Small intestine (tissue), 7 donors: ENCODE data around the gene MOSMO. TPM values are rescaled to one million over a fixed set of nuclear protein-coding genes. Genes with fewer than 3 reads are reported as not detected.
"Not testable (repeated sequence)": the region's sequence is repeated elsewhere in the genome, so short reads cannot be mapped to it uniquely, and the experiment has no call there.

Experiments
- DNase-seq, 2 donors: peaks; one replicate each; pipeline versions ENCODE4 v3.0.0 to v3.0.0-alpha.2; 2013
- FAIRE-seq: peaks from 2 replicates; lab custom pipeline; 2012; peaks lifted over from hg19 to GRCh38; lab: Jason Lieb, UNC
- H3K27ac ChIP-seq, 3 donors: one replicate each; pipeline ENCODE4 v1.5.1; 2013; ENCODE audit warnings: low read length in 2 of 3, mild to moderate bottlenecking in 2 of 3, control low read depth in 1 of 3, inconsistent platforms in 1 of 3, low read depth in 1 of 3, moderate library complexity in 1 of 3
- H3K27me3 ChIP-seq, 3 donors: one replicate each; pipeline ENCODE4 v1.6.1; 2013; ENCODE audit warnings: low read length in 3 of 3, inconsistent platforms in 1 of 3; ENCODE audit not compliant: control insufficient read depth in 3 of 3, insufficient read depth in 3 of 3
- H3K36me3 ChIP-seq, 3 donors: one replicate each; pipeline ENCODE4 v1.6.1; 2013; ENCODE audit warnings: low read length in 3 of 3, inconsistent platforms in 1 of 3, low read depth in 1 of 3, mild to moderate bottlenecking in 1 of 3, moderate library complexity in 1 of 3; ENCODE audit not compliant: control insufficient read depth in 3 of 3, insufficient read depth in 2 of 3
- H3K4me1 ChIP-seq, 3 donors: one replicate each; pipeline ENCODE4 v1.6.1; 2013; ENCODE audit warnings: low read length in 2 of 3, inconsistent platforms in 1 of 3, low read depth in 1 of 3, mild to moderate bottlenecking in 1 of 3, moderate library complexity in 1 of 3; ENCODE audit not compliant: control insufficient read depth in 3 of 3, insufficient read depth in 2 of 3
- H3K4me3 ChIP-seq, 3 donors: one replicate each; pipeline ENCODE4 v1.5.1; 2013; ENCODE audit warnings: low read length in 3 of 3, control low read depth in 1 of 3, inconsistent platforms in 1 of 3, low read depth in 1 of 3, mild to moderate bottlenecking in 1 of 3, moderate library complexity in 1 of 3
- H3K9me3 ChIP-seq, 2 donors: one replicate each; pipeline ENCODE4 v1.6.1; 2013; ENCODE audit warnings: low read depth in 1 of 2, low read length in 1 of 2; ENCODE audit not compliant: control insufficient read depth in 2 of 2, insufficient read depth in 1 of 2
- WGBS, 3 donors: extraction: QIAGEN DNeasy Blood & Tissue Kit; methylation state at CpG; one replicate each; pipeline ENCODE4 v1.1.7; 2013; 5-methylcytosine and 5-hydroxymethylcytosine counted together
- polyA plus RNA-seq, 4 donors: library from polyadenylated mRNA; stranded (reverse) in 3 of 4; unstranded in 1 of 4; fragments of 200-250 nt in 3 of 4; fragments of 120-200 nt in 1 of 4; gene quantifications; one replicate each; pipeline versions ENCODE4 v1.2.1 to v1.2.3, GENCODE V29; 2013
- donor health status: healthy with polysubstance abuse.
- donor health status: control.
- donor health status: control.
- donor health status: Bipolar disorder and iron deficiency.
- donor health status: healthy.

The MOSMO gene
- polyA plus RNA-seq, 4 donors = 3.2 to 13.1 (median 6.4) TPM

DNA sequence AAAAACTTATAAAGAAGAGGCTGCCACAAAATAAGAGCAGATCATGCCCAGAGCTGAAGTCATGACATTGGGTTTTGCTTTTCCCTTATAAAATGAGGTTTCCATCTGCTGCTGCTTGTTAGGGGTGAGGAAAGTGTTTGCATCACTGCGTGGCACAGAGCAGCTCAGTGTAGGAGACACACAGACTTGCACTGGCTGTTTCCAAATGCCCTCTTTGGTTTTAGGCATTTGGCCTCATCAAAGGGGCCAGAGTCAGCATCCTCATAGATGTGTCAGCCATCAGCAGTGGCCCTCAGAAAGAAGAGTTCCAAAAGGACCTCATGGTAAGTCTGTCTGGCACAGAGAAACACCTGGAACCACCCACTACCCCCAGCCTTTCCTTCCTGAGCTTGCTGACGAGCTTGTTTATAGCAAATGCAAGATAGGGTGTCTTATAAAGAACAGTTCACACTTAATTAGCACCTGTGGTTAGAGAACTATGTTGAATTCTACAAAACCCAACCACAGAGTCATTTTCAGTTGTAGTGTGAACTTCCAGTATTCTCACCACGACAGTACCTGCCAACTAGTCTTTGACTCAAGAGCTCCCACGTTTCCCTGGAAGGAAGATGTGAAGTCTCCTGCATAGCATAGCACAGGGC is 101.5 kb downstream of the MOSMO start:
- FAIRE-seq (no peak), DNase-seq (no peak)
- H3K27ac ChIP-seq = no peak overlapping the region
- no peak overlapping the region for H3K4me3 ChIP-seq
- H3K9me3 ChIP-seq = no peaks in the 10 kb centered on the region
- H3K36me3 ChIP-seq = no peaks in the 10 kb centered on the region
- 35 to 43% (median 43%) methylated on average over 4 of the region's 4 CpGs for WGBS, 3 donors
- no peaks in the 10 kb centered on the region for H3K4me1 ChIP-seq
- H3K27me3 ChIP-seq = peaks cover 0 to 13% (median 0%) of the 10 kb centered on the region in 3 donors

DNA sequence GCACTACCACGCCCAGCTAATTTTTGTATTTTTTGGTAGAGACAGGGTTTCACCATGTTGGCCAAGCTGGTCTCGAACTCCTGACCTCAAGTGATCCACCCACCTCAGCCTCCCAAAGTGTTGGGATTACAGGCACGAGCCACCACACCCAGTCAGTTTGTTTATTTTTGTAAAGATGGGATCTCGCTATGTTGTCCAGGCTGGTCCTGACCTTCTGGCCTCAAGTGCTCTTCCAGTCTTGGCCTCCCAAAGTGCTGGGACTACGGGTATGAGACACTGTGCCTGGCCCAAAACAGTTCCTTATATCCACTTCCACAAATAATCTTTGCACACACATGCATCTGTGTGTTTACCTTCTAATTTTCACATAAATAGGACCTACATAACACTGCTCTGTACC is 103.7 kb downstream of the MOSMO start:
- H3K27me3 ChIP-seq = peaks cover 0 to 10% (median 0%) of the 10 kb centered on the region in 3 donors
- 64 to 70% (median 67%) methylated on average over 5 of the region's 5 CpGs for WGBS, 3 donors

GRCh38 chr16:22116095-22116700 is 108.3 kb downstream of the MOSMO start:
- FAIRE-seq (no peak), DNase-seq (no peak)
- no peaks in the 10 kb centered on the region for H3K9me3 ChIP-seq
- no peak overlapping the region for H3K4me3 ChIP-seq
- no peak overlapping the region for H3K27ac ChIP-seq
- H3K4me1 ChIP-seq = no peaks in the 10 kb centered on the region
- no peaks in the 10 kb centered on the region for H3K27me3 ChIP-seq
- 79 to 89% (median 85%) methylated on average over 2 of the region's 2 CpGs for WGBS, 3 donors
- no peaks in the 10 kb centered on the region for H3K36me3 ChIP-seq

More for the DNA sequence above, 103.7 kb downstream of the MOSMO start:
- H3K4me3 ChIP-seq, DNase-seq, H3K9me3 ChIP-seq, H3K27ac ChIP-seq, FAIRE-seq, H3K36me3 ChIP-seq, H3K4me1 ChIP-seq: not testable (repeated sequence)

DNA sequence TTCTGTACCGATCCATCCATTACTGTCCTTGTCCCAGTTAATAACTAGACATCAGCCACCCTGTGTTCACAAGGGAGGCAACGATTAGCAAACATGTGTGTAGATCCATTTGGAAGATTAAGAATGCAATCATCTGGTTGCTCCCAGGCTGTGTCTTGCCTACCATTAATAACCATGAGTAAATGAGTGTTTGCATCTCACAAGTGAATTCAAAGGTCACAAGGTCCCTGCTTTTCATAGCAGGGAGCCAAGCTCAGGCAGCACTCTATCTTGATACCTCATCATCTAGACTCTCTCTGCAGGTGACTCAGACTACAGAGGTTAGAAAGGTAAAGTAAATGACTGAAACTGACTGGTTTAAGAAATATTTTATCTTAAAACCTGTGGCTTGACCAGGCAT is 109.7 kb downstream of the MOSMO start:
- 51 to 73% (median 60%) methylated on average over 2 of the region's 2 CpGs for WGBS, 3 donors
- no peak for FAIRE-seq

GRCh38 chr16:22120440-22120839 is 112.5 kb downstream of the MOSMO start:
- FAIRE-seq = no peak
- H3K36me3 ChIP-seq = no peaks in the 10 kb centered on the region
- 86 to 92% (median 88%) methylated on average over 3 of the region's 3 CpGs for WGBS, 3 donors
- no peaks in the 10 kb centered on the region for H3K27me3 ChIP-seq
- H3K27ac ChIP-seq = no peak overlapping the region
- no peak overlapping the region for H3K4me3 ChIP-seq
- H3K4me1 ChIP-seq = no peaks in the 10 kb centered on the region
- no peaks in the 10 kb centered on the region for H3K9me3 ChIP-seq
- no peak for DNase-seq

More for the DNA sequence above, 109.7 kb downstream of the MOSMO start:
- H3K4me3 ChIP-seq = no peak overlapping the region
- DNase-seq = peak; percentile 32 to 51
- H3K4me1 ChIP-seq = no peaks in the 10 kb centered on the region
- H3K27ac ChIP-seq = no peak overlapping the region
- no peaks in the 10 kb centered on the region for H3K36me3 ChIP-seq
- no peaks in the 10 kb centered on the region for H3K9me3 ChIP-seq
- no peaks in the 10 kb centered on the region for H3K27me3 ChIP-seq

- no peak overlapping the region for H3K27ac ChIP-seq
- H3K27me3 ChIP-seq = no peaks in the 10 kb centered on the region
- no peaks in the 10 kb centered on the region for H3K9me3 ChIP-seq
- FAIRE-seq = no peak
- no peaks in the 10 kb centered on the region for H3K4me1 ChIP-seq
- no peaks in the 10 kb centered on the region for H3K36me3 ChIP-seq
- no peak for DNase-seq
- no peak overlapping the region for H3K4me3 ChIP-seq
These were observed 114.3 kb downstream of the MOSMO start for GRCh38 chr16:22122239-22122638.

DNA sequence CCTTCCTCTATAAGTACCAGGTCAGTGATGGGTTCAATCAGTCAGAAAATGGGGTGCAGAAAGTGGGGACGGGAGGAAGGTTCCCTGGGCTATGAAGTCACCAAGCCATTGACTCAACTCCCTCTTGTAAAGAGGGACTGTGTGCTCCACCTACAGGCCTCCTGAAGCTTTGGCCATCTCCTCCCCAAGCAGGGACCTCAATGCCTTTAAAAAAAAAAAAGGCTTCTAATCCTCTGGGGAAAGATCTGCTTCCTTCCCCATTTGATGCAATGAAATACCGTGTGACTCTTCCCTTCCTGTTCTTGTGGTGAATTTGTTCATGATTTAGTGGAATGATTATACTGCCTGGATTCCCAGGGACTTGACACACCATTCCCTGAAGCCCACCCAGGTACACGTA is 115.2 kb downstream of the MOSMO start:
- Histone ChIP-seq H3K27me3 (no peaks in the 10 kb centered on the region), H3K27ac (no peak overlapping the region), H3K36me3 (no peaks in the 10 kb centered on the region), H3K9me3 (no peaks in the 10 kb centered on the region), H3K4me3 (no peak overlapping the region), H3K4me1 (no peaks in the 10 kb centered on the region)
- FAIRE-seq (no peak), DNase-seq (no peak)
- WGBS, 3 donors = 44 to 52% (median 51%) methylated on average over 3 of the region's 3 CpGs

DNA sequence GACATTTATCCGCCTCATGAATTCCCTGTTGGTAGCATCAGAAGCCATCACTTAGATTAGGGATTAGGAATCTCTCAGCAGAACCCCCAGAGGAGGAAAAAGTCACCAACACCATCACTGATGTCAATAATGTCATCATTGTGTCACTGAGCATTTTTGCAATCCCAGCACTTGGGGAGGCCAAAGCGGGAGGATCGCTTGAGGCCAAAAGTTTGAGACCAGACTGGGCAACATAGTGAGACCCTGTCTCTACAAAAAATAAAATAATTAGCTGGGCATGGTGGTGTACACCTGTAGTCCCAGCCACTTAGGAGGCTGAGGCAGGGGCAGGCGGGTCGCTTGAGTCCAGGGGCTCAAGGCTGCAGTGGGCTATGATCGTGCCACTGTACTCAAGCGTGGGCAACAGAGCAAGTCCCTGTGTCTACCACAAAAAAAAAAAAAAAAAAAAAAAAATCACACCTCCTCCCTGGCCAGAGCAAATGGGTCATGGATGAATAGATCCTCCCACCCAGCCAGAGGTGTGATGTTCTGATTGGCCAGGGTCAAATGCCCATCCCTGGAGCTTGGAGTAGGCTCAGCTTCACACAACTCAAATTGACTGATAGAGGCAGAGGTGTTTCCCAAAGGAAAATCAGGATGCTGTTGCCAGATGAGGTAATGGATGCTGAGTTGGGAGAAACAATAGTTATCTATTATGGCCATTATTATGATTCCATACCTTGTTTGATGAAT is 116.0 kb downstream of the MOSMO start:
- Histone ChIP-seq H3K9me3 (no peaks in the 10 kb centered on the region), H3K27me3 (no peaks in the 10 kb centered on the region), H3K4me1 (no peaks in the 10 kb centered on the region), H3K27ac (no peak overlapping the region), H3K4me3 (no peak overlapping the region), H3K36me3 (no peaks in the 10 kb centered on the region)
- 93 to 96% (median 94%) methylated on average over 7 of the region's 7 CpGs for WGBS, 3 donors
- DNase-seq (no peak), FAIRE-seq (no peak)
